ENCODE measurements around the gene FAM89B. TPM values are rescaled to one million over a fixed set of nuclear protein-coding genes. Genes with fewer than 3 reads are reported as not detected.

FAM89B gene
- total RNA-seq, 1 donor from 2014 or later = 62.4 TPM

GRCh38 chr11:65555693-65556231, 16.6 kb upstream of the FAM89B start:
- no peak for DNase-seq (ENCODE audit: extremely low spot score in 2 of 2)
- Histone ChIP-seq H3K9me3 (no peaks in the 10 kb centered on the region), H3K4me1 (peaks cover 72% of the 10 kb centered on the region), H3K36me3 (peaks cover 0 to 25% of the 10 kb centered on the region in 2 donors), H3K4me3 (peak overlapping the region in 1 of 2 donors; percentile 90), H3K27ac (peak overlapping the region; percentile 98), H3K27me3 (no peaks in the 10 kb centered on the region)
- TF ChIP-seq POLR2AphosphoS5 (IDR thresholded peaks at IDR 0.05; ENCODE audit: insufficient read depth in 1 of 2, low read depth in 1 of 2) = peak in 1 of 2 donors; percentile 59
- TF ChIP-seq, protein P1, sequence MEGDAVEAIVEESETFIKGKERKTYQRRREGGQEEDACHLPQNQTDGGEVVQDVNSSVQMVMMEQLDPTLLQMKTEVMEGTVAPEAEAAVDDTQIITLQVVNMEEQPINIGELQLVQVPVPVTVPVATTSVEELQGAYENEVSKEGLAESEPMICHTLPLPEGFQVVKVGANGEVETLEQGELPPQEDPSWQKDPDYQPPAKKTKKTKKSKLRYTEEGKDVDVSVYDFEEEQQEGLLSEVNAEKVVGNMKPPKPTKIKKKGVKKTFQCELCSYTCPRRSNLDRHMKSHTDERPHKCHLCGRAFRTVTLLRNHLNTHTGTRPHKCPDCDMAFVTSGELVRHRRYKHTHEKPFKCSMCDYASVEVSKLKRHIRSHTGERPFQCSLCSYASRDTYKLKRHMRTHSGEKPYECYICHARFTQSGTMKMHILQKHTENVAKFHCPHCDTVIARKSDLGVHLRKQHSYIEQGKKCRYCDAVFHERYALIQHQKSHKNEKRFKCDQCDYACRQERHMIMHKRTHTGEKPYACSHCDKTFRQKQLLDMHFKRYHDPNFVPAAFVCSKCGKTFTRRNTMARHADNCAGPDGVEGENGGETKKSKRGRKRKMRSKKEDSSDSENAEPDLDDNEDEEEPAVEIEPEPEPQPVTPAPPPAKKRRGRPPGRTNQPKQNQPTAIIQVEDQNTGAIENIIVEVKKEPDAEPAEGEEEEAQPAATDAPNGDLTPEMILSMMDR (IDR thresholded peaks at IDR 0.05) = no peak
- intact Hi-C loops (cut with DNase I) = no loop called here

GRCh38 chr11:65556470-65557279, 15.7 kb upstream of the FAM89B start:
- Histone ChIP-seq H3K4me3 (peak overlapping the region; percentile 62 to 90), H3K27me3 (no peaks in the 10 kb centered on the region), H3K4me1 (peaks cover 77% of the 10 kb centered on the region), H3K27ac (peak overlapping the region; percentile 98), H3K36me3 (peaks cover 0 to 16% of the 10 kb centered on the region in 2 donors), H3K9me3 (no peaks in the 10 kb centered on the region)
- no peak for DNase-seq (ENCODE audit: extremely low spot score in 2 of 2)
- intact Hi-C loops (cut with DNase I) = loop anchor here (1.0 kb wide), 1 partner anchor 41 kb away; no protein-coding TSS in a partner anchor
- TF ChIP-seq, protein P1 (IDR thresholded peaks at IDR 0.05) = no peak
- TF ChIP-seq POLR2A (IDR thresholded peaks at IDR 0.05) = no peak
- no peak for TF ChIP-seq POLR2AphosphoS5 (IDR thresholded peaks at IDR 0.05; ENCODE audit: insufficient read depth in 1 of 2, low read depth in 1 of 2)

DNA sequence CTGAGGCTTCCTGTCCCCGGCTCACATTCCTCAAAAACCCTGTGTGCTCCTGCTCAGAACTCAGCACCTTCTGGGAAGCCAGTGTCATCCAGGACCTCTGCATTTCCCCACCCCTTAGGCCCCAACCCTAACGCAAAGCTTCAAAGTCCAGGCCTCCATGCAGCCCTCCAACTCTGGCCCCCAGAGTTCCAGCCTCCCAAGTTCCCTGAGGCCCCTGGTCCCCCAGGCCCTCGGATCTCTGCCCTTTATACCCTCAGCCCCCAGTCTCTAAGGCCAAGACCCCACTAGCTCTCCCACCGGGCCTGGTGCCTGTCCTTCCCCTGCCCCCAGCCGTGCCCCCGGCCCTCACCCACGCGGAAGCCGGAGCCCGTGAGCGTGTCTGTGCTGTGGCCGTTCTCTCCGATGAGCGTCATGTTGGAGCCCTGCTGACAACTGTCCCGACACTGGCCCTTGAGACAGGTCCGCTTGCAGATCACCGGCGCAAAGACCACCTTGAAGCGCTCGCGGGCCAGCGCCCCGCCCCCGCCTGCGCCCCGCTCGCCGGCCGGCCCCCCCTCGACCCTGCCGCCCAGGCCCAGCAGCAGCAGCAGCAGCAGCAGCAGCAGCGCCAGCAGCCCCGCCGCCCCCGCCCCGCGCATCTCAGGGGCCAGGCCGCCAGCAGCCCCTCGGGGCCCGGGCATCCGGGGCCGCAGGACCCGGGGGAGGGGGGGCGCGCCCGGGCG, 14.9 kb upstream of the FAM89B start:
- peaks cover 77% of the 10 kb centered on the region for H3K4me1 ChIP-seq
- intact Hi-C loops (cut with DNase I) = loop anchor here (1.0 kb wide), 1 partner anchor 40 kb away; no protein-coding TSS in a partner anchor
- H3K9me3 ChIP-seq = no peaks in the 10 kb centered on the region
- TF ChIP-seq, protein P1 (IDR thresholded peaks at IDR 0.05) = no peak
- TF ChIP-seq POLR2A (IDR thresholded peaks at IDR 0.05) = no peak
- no peak for TF ChIP-seq POLR2AphosphoS5 (IDR thresholded peaks at IDR 0.05; ENCODE audit: insufficient read depth in 1 of 2, low read depth in 1 of 2)
- DNase-seq (ENCODE audit: extremely low spot score in 2 of 2) = no peak
- peaks cover 0 to 12% of the 10 kb centered on the region in 2 donors for H3K36me3 ChIP-seq
- peak overlapping the region; percentile 98 for H3K27ac ChIP-seq
- peak overlapping the region; percentile 62 to 90 for H3K4me3 ChIP-seq
- no peaks in the 10 kb centered on the region for H3K27me3 ChIP-seq

GRCh38 chr11:65558002-65558929, 14.1 kb upstream of the FAM89B start, which contains the start of gene LTBP3:
LTBP3 (minus strand) TSS chr11:65558359; CDS start chr11:65557959, 400 bp downstream.
- H3K9me3 ChIP-seq = no peaks in the 10 kb centered on the region
- intact Hi-C loops (cut with DNase I) = no loop called here
- peaks cover 0 to 5% of the 10 kb centered on the region in 2 donors for H3K36me3 ChIP-seq
- H3K27ac ChIP-seq = peak within 1 kb of the TSS; percentile 98
- H3K27me3 ChIP-seq = no peaks in the 10 kb centered on the region
- H3K4me3 ChIP-seq = peak within 1 kb of the TSS; percentile 62 to 90
- DNase-seq (ENCODE audit: extremely low spot score in 2 of 2) = no peak
- H3K4me1 ChIP-seq = peaks cover 72% of the 10 kb centered on the region
- TF ChIP-seq POLR2A (IDR thresholded peaks at IDR 0.05) = peak in 1 of 2 donors; percentile 14
- no peak for TF ChIP-seq POLR2AphosphoS5 (IDR thresholded peaks at IDR 0.05; ENCODE audit: insufficient read depth in 1 of 2, low read depth in 1 of 2)

Data from vagina (tissue), 2 donors.